ENCODE results near the gene PRG2.
"Not testable (repeated sequence)": the region's sequence is repeated elsewhere in the genome, so short reads cannot be mapped to it uniquely, and the experiment has no call there.

The PRG2 gene

DNA sequence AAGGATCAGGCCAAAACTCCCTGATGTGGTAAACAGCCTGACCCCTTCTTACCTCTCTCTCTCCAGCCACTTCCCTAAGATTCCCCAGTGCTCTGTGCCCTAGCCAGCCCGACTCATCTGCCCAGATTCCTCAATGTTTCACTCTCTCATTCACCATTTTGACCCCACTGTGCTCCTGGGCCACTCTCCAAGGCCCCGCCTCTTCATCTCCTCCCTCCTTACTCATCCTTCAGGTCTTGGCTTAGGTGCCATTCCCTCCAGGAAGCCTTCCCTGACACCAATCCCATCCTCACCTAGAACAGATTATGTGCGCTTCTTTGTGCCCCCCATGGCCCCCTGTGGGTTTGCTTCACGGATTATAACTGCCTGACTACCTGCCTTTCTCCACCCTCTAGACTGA is 23.2 kb upstream of the PRG2 start:
- Histone ChIP-seq H3K4me3 (ENCODE audit: low read length) (no peak overlapping the region), H3K36me3 (ENCODE audit: insufficient read depth, low read length) (peaks cover 27% of the 10 kb centered on the region), H3K4me1 (ENCODE audit: insufficient read depth, low read length) (no peaks in the 10 kb centered on the region), H3K9me3 (ENCODE audit: low read length) (no peaks in the 10 kb centered on the region), H2AFZ (ENCODE audit: low read depth, low read length) (no peak overlapping the region), H3K27me3 (ENCODE audit: insufficient read depth, low read length) (no peaks in the 10 kb centered on the region)

DNA sequence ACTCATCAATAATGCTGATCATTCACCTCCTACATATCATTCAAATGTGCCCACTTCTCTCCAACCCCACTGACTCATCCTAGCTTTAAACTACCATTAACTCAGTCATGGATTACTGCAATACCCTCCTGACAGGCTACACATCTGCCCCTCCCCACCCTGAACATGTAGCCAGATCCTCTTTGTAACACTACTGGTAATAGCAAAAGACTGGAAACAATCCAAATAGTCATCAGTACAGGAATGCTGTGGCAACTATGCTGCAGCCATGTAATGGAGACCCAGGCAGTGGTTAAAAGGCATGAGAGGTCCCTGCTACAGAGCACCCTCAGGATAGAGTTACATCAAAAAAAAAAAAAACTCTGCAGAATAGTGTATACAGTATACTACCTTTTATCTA is 19.8 kb upstream of the PRG2 start:
- Histone ChIP-seq H3K4me1 (ENCODE audit: insufficient read depth, low read length) (no peaks in the 10 kb centered on the region), H3K27me3 (ENCODE audit: insufficient read depth, low read length) (no peaks in the 10 kb centered on the region), H3K4me3 (ENCODE audit: low read length) (no peak overlapping the region), H2AFZ (ENCODE audit: low read depth, low read length) (no peak overlapping the region), H3K36me3 (ENCODE audit: insufficient read depth, low read length) (peaks cover 23% of the 10 kb centered on the region), H3K9me3 (ENCODE audit: low read length) (no peaks in the 10 kb centered on the region)

DNA sequence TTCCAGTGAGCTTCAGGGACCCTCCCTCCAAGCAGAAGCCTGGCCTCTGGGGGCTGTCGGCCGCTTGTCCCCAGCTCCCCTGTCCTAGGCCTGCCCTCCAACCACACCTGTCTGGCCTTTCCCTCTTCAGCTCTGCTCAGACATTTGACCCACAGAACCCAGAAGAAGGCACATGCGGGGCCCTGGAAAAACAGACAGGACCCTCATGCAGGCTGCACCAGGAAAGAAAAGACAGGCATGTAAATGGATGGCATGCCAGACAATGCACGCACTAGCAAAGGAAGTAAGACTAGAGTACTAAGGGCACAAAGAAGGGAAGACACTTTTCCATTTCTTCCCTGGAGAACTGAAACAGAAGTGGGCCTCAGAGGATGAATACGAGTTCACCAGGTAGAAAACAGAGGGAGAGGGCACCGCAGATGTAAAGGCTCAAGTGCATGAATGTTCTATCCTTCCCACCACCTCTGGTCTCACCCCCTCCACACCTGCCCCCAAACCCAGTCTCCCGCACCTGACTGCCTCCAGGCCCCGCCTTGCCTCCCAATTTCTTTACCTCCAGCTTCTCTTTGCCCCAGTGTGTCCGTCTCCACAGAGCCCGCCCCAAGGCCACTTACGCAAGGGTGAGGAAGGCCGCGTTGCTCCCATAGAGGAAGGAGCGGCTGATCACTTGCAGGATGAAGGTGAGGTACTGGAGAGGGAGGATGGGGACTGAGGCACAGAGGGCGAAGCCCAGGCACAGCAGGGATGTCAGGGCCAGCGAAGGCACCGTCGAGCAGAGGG is 19.1 kb upstream of the PRG2 start:
- no peaks in the 10 kb centered on the region for H3K4me1 ChIP-seq (ENCODE audit: insufficient read depth, low read length)
- H3K9me3 ChIP-seq (ENCODE audit: low read length) = no peaks in the 10 kb centered on the region
- H3K4me3 ChIP-seq (ENCODE audit: low read length) = no peak overlapping the region
- H3K36me3 ChIP-seq (ENCODE audit: insufficient read depth, low read length) = peaks cover 16% of the 10 kb centered on the region
- no peak overlapping the region for H2AFZ ChIP-seq (ENCODE audit: low read depth, low read length)
- H3K27me3 ChIP-seq (ENCODE audit: insufficient read depth, low read length) = no peaks in the 10 kb centered on the region

DNA sequence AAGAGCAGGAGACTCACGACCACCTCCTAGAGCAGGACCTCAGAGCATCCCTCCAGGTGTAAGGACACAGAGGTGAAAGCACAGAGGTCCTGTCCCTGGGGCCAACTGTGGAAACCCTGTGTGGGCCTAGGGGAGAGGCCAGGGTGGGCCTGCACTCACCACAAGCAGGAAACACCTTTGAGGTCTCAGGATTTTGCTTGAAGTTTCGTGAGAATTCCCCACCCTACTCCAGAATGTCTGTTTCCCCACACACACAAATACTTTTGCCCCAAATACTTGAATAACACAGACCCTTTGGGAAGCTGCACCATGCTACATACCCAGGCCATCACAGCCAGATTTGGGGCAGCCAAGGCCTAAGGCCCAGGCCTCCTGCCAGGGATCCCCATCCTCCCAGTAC is 18.3 kb upstream of the PRG2 start:
- Histone ChIP-seq H3K4me3 (ENCODE audit: low read length) (no peak overlapping the region), H2AFZ (ENCODE audit: low read depth, low read length) (no peak overlapping the region), H3K9me3 (ENCODE audit: low read length) (no peaks in the 10 kb centered on the region), H3K36me3 (ENCODE audit: insufficient read depth, low read length) (peaks cover 15% of the 10 kb centered on the region), H3K4me1 (ENCODE audit: insufficient read depth, low read length) (no peaks in the 10 kb centered on the region), H3K27me3 (ENCODE audit: insufficient read depth, low read length) (no peaks in the 10 kb centered on the region)

DNA sequence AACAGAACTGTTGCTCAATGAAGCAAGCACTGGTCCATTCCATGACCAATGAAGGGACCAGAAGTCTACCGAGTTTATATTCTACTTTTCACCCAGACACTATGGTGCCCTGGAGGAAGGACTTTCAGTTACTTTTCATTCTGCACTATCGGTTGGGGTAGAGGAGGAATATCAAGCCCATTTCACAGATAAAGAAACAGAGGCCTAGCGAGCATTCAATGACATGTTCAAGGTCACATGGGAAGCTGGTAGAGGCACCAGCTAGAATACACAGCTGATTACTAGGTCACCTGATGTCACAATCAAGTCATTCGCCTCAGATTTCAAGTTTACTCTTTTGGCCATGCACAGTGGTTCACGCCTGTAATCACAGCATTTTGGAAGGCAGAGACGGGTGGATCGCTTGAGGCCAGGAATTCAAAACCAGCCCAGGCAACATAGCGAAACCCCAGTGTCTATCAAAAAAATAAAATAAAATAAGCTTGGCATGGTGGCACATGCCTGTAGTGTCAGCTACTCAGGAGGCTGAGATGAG is 17.6 kb upstream of the PRG2 start:
- peaks cover 15% of the 10 kb centered on the region for H3K36me3 ChIP-seq (ENCODE audit: insufficient read depth, low read length)

DNA sequence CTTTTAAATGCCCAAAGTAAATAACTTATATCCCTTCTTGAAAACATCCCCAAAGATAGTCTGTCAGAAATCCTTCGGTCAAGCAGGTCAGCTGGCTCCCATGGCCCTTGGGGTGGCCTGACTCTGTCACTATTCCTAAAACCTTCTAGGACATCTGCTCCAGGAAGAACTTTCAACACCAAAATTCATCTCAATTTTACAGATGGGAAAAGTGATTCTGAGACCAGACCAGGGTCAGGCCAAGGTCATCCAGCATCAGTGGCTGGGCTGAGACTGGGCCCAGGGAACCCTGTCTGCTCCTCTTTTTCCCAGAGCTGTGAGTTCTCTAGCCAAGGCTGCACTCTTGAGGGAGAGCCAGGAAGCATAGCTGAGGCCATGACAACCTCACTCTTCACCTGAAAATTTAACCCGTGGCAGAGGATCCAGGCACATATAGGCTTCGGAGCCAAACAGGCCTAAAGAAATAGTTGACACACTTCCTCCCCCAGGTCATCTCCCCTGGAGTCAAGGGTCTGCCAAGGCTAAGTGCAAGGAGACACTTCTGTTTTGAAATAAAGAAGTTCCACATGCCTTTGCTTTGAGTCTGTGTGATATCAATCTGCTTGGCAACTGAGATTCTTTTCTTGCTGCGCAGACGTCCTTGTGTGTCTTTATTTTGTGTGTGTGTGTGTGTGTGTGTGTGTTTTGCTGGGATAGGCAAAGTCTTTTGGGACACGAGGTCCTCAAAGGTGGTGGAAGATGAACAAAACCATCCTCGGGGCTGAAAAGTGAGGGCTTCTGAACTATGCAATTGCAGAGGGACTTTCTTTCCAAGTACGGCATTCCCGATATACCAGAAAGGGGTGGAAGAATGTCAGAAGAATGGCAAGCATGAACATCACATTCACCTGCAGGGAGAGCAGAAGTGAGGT is 16.8 kb upstream of the PRG2 start:
- Histone ChIP-seq H2AFZ (ENCODE audit: low read depth, low read length) (no peak overlapping the region), H3K9me3 (ENCODE audit: low read length) (no peaks in the 10 kb centered on the region), H3K4me3 (ENCODE audit: low read length) (no peak overlapping the region), H3K36me3 (ENCODE audit: insufficient read depth, low read length) (peaks cover 15% of the 10 kb centered on the region), H3K4me1 (ENCODE audit: insufficient read depth, low read length) (no peaks in the 10 kb centered on the region), H3K27me3 (ENCODE audit: insufficient read depth, low read length) (no peaks in the 10 kb centered on the region)

More for the DNA sequence above, 17.6 kb upstream of the PRG2 start:
- Histone ChIP-seq H2AFZ (ENCODE audit: low read depth, low read length) (no peak overlapping the region), H3K27me3 (ENCODE audit: insufficient read depth, low read length) (no peaks in the 10 kb centered on the region), H3K4me3 (ENCODE audit: low read length) (no peak overlapping the region), H3K9me3 (ENCODE audit: low read length) (no peaks in the 10 kb centered on the region), H3K4me1 (ENCODE audit: insufficient read depth, low read length) (no peaks in the 10 kb centered on the region)

DNA sequence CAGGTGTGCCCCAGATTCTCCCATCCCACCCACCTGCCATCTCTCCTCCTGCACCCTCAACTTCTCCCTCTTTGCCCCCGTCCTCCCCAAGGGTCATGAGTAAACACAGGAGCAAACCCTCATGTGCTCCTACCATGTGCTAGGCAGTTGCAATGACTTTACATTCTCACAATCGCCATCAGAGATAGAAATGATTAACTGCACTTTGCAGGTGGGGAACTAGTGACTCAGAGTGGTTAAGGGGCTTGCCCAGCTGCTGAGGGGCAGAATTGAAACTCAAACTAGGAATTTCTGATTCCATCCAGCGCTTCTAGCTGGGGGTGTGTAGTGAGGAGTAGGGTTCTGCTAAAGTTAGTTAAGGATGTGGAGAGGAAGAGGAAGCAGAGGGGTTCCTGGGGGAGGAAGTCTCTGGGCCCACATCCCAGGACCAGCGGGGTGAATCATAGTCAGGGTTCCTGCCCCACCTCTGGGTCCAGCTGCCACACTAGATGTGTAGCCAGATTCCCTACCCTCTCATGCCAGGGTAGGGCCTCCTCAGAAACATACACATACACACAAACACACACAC is 16.0 kb upstream of the PRG2 start:
- Histone ChIP-seq H3K9me3 (ENCODE audit: low read length) (no peaks in the 10 kb centered on the region), H3K4me3 (ENCODE audit: low read length) (no peak overlapping the region), H2AFZ (ENCODE audit: low read depth, low read length) (no peak overlapping the region), H3K36me3 (ENCODE audit: insufficient read depth, low read length) (peaks cover 15% of the 10 kb centered on the region), H3K27me3 (ENCODE audit: insufficient read depth, low read length) (no peaks in the 10 kb centered on the region), H3K4me1 (ENCODE audit: insufficient read depth, low read length) (no peaks in the 10 kb centered on the region)

DNA sequence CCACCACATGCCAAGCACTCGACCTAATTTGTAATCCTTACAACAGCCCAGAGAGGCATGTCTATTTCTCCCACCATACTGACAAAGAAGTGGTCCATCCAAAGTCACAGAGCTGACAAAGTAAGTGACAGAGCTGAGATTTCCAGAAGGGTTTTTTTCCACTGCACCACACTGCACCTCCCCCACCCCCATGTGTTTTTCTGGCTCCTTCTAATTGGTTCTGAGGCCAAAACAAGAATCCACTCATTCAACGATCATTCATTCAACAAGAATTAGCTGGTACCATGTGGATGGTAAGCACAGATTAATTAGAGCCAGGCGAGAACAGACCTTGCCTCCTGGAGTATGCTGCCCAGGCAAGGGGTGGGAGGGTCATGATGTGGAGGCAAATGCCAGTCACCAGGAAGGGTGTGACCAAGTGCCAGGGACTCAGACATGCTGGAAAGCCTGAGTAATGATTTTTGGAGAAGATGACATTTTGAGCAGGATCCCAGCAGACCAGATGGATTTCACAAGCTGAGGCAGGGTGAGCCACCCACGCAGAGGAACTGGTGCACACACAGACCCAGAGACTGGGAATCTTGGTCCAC is 14.9 kb upstream of the PRG2 start:
- Histone ChIP-seq H3K4me3 (ENCODE audit: low read length) (no peak overlapping the region), H3K36me3 (ENCODE audit: insufficient read depth, low read length) (peaks cover 15% of the 10 kb centered on the region)

DNA sequence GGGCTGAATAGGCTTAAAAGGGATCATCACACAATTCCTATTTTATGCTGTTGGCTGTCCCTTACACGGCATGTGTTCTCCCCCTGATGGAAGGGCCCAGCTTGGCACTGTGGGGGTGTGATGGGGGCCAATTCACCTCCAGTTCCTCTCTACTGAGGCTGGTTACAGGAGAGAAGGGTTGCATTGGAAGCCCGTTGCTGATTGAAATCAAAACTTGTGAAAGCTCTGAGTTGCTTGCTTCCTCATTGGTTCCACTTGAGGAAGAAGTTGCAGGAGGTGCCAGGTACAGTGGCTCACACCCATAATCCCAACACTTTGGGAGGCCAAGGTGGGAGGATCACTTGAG is 13.3 kb upstream of the PRG2 start:
- H3K9me3 ChIP-seq (ENCODE audit: low read length) = no peaks in the 10 kb centered on the region
- H3K4me3 ChIP-seq (ENCODE audit: low read length) = no peak overlapping the region
- H3K36me3 ChIP-seq (ENCODE audit: insufficient read depth, low read length) = peaks cover 9% of the 10 kb centered on the region
- no peaks in the 10 kb centered on the region for H3K27me3 ChIP-seq (ENCODE audit: insufficient read depth, low read length)
- no peaks in the 10 kb centered on the region for H3K4me1 ChIP-seq (ENCODE audit: insufficient read depth, low read length)
- no peak overlapping the region for H2AFZ ChIP-seq (ENCODE audit: low read depth, low read length)

More for the DNA sequence above, 14.9 kb upstream of the PRG2 start:
- H2AFZ ChIP-seq (ENCODE audit: low read depth, low read length) = no peak overlapping the region
- H3K9me3 ChIP-seq (ENCODE audit: low read length) = no peaks in the 10 kb centered on the region
- no peaks in the 10 kb centered on the region for H3K27me3 ChIP-seq (ENCODE audit: insufficient read depth, low read length)
- H3K4me1 ChIP-seq (ENCODE audit: insufficient read depth, low read length) = no peaks in the 10 kb centered on the region

DNA sequence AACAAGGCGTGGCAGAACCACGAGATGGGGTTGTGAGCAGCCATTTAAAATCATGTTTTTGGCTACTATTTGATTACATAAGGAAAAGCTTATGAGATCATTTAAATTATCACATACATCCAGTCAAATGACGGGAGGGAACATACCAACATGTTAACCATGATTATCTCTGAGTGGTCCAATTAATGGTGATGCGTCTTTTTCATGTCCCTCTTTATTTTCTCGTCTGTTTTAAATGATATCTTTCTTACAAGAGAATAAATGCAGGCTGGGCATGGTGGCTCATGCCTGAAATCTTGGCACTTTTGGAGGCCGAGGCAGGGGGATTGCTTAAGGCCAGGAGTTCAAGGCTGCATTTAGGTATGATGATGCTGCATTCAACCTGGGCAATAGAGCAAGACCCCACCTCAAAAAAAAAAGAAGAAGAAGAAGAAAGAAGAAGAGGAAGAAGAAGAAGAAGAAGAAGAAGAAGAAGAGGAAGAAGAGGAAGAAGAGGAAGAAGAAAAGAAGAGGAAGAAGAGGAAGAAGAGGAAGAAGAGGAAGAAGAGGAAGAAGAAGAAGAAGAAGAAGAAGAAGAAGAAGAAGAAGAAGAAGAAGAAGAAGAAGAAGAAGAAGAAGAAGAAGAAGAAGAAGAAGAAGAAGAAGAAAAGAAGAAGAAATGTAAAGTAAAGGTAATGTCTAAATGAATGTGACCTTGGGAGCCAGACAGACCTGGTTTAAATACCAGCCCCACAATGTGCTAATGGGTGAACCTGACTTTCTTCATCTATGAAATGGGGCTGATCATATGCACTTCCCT is 12.8 kb upstream of the PRG2 start:
- not testable (repeated sequence) for H3K27me3 ChIP-seq (ENCODE audit: insufficient read depth, low read length); H3K4me3 ChIP-seq (ENCODE audit: low read length); H3K9me3 ChIP-seq (ENCODE audit: low read length); H2AFZ ChIP-seq (ENCODE audit: low read depth, low read length); H3K36me3 ChIP-seq (ENCODE audit: insufficient read depth, low read length); H3K4me1 ChIP-seq (ENCODE audit: insufficient read depth, low read length)

DNA sequence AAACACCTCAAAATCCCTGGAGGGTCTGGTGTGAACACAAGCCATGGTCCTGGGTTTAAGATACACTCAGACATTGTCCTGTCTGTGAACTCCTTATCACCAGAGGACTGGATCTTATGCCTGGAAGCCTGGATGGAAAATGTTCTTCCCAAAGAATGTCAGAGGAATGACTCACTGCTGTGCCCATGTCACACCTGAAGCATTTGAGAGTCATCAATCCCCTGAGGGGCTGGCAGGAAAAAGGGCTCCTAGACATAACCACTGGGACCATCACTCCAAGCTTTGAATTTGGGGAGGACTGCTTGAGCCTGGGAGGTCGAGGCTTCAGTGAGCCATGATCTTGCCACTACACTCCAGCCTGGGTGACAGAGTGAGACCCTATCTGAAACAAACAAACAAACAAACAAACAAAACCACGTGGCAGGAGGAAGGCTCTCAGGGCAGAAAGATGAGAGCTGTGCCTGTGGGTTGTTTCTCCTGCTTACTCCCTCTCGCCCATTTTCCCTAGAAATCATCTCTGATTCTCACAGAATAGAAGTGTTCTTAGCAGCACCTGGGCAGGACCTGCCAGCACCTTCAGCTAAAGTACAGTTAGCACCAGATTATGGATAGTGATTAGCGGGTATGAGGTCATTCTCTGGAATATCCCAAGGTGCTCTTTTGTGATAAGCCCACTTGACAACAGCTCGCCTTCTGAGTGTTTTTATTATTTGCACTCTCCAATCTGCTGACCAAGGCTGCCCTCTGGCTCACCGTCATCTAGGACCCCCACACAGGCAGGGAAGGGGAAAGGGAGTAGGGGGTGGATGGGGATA is 11.9 kb upstream of the PRG2 start:
- H3K27me3 ChIP-seq (ENCODE audit: insufficient read depth, low read length) = no peaks in the 10 kb centered on the region
- no peak overlapping the region for H2AFZ ChIP-seq (ENCODE audit: low read depth, low read length)
- H3K9me3 ChIP-seq (ENCODE audit: low read length) = no peaks in the 10 kb centered on the region
- H3K4me3 ChIP-seq (ENCODE audit: low read length) = no peak overlapping the region
- no peaks in the 10 kb centered on the region for H3K36me3 ChIP-seq (ENCODE audit: insufficient read depth, low read length)
- no peaks in the 10 kb centered on the region for H3K4me1 ChIP-seq (ENCODE audit: insufficient read depth, low read length)

All from neuron (in vitro differentiated cells).